Ishikawa (cell line): ENCODE data around the gene ZNF304.

Experiments used
- CEBPB ChIP-seq: IDR thresholded peaks from 2 replicates; pipeline ENCODE4 v1.6.1; 2012
- CREB1 ChIP-seq: IDR thresholded peaks from 2 replicates; pipeline ENCODE4 v1.6.1; 2012; ENCODE audit warnings: low read depth
- EGR1 ChIP-seq: IDR thresholded peaks from 2 replicates; pipeline ENCODE4 v1.6.1; 2012
- EP300 ChIP-seq: IDR thresholded peaks from 2 replicates; pipeline ENCODE4 v1.6.1; 2012; ENCODE audit warnings: borderline replicate concordance
- FOXM1 ChIP-seq: IDR thresholded peaks from 2 replicates; pipeline ENCODE4 v1.6.1; 2012; ENCODE audit warnings: low read depth, borderline replicate concordance
- MAX ChIP-seq: IDR thresholded peaks from 2 replicates; pipeline ENCODE4 v1.6.1; 2012
- NFIC ChIP-seq: IDR thresholded peaks from 2 replicates; pipeline ENCODE4 v1.6.1; 2012
- RAD21 ChIP-seq: IDR thresholded peaks from 2 replicates; pipeline ENCODE4 v1.6.1; 2012; ENCODE audit warnings: low read depth
- REST ChIP-seq: IDR thresholded peaks from 2 replicates; pipeline ENCODE4 v1.6.1; 2012; ENCODE audit warnings: low read depth, mild to moderate bottlenecking
- TAF1 ChIP-seq: IDR thresholded peaks from 2 replicates; pipeline ENCODE4 v1.6.1; 2012; ENCODE audit warnings: low read depth, mild to moderate bottlenecking
- TCF12 ChIP-seq: IDR thresholded peaks from 2 replicates; pipeline ENCODE4 v1.6.1; 2012; ENCODE audit warnings: low read depth
- TEAD4 ChIP-seq: IDR thresholded peaks from 2 replicates; pipeline ENCODE4 v1.6.1; 2012
- USF1 ChIP-seq: IDR thresholded peaks from 2 replicates; pipeline ENCODE4 v1.6.1; 2012
- YY1 ChIP-seq: IDR thresholded peaks from 2 replicates; pipeline ENCODE4 v1.6.1; 2012; ENCODE audit warnings: low read depth
- ZBTB7A ChIP-seq: IDR thresholded peaks from 2 replicates; pipeline ENCODE4 v1.6.1; 2012; ENCODE audit warnings: low read depth

Gene ZNF304

GRCh38 chr19:57382806-57383488, 31.9 kb downstream of the ZNF304 start:
- TF ChIP-seq EGR1 (no peak), TCF12 (no peak), NFIC (no peak), MAX (no peak), REST (no peak), TEAD4 (no peak), TAF1 (no peak), FOXM1 (no peak), CEBPB (no peak), RAD21 (no peak), ZBTB7A (no peak), CREB1 (no peak), YY1 (no peak), EP300 (no peak)

- TF ChIP-seq USF1 (no peak), NFIC (no peak), EGR1 (no peak), CEBPB (no peak), TCF12 (no peak), CREB1 (no peak), EP300 (no peak), TEAD4 (no peak), ZBTB7A (no peak), TAF1 (no peak), YY1 (no peak), FOXM1 (no peak), RAD21 (no peak), MAX (no peak)
Measured at GRCh38 chr19:57389194-57389729, 38.2 kb downstream of the ZNF304 start.

- no peak for TF ChIP-seq USF1
- TF ChIP-seq CEBPB, result peak; percentile 49; the same call in 1 of the 2 replicates
- peak; percentile 39; the same call in 1 of the 2 replicates for TF ChIP-seq TCF12
- TF ChIP-seq MAX, result 0 out of 2 replicates have a peak, but pooled peaks have one; percentile 22
- TF ChIP-seq TAF1, result no peak
- TF ChIP-seq CREB1, result peak; percentile 60
Measured at GRCh38 chr19:57389730-57390598, 38.9 kb downstream of the ZNF304 start, which contains the start of gene ZNF548. Gene ZNF548, plus strand, starts transcription at chr19:57389854. Its CDS starts 246 bp downstream, at chr19:57390100.

GRCh38 chr19:57395710-57396109, 44.6 kb downstream of the ZNF304 start:
- TF ChIP-seq EGR1 (no peak), NFIC (no peak), EP300 (no peak), RAD21 (no peak), MAX (no peak), REST (no peak), CREB1 (no peak), USF1 (no peak), TAF1 (no peak), TCF12 (no peak), TEAD4 (no peak)
